Activated naive CD8-positive, alpha-beta T cell treated with anti-CD3 and anti-CD28 coated beads, Interleukin-2, amount 50 U/mL, for 24 hours (primary cell): ENCODE measurements around the gene KRTAP1-1.
"Not testable (repeated sequence)": the region's sequence is repeated elsewhere in the genome, so short reads cannot be mapped to it uniquely, and the experiment has no call there.

Source experiments
- ATAC-seq: fragments of 150-1000 bp; cut with Tn5 transposase; one replicate; pipeline ENCODE4 v1.10.0; 2021
- DNase-seq: peaks from one replicate; pipeline ENCODE4 v3.0.0; 2021
- H3K27ac Mint-ChIP-seq: one replicate; pipeline ENCODE4 v1.8.0; 2021; ENCODE audit warnings: mild to moderate bottlenecking, mixed read lengths
- H3K27me3 Mint-ChIP-seq: one replicate; pipeline ENCODE4 v1.8.0; 2021; ENCODE audit warnings: mixed read lengths
- H3K36me3 Mint-ChIP-seq: one replicate; pipeline ENCODE4 v1.8.0; 2021; ENCODE audit warnings: low read depth, mixed read lengths
- H3K4me1 Mint-ChIP-seq: one replicate; pipeline ENCODE4 v1.8.0; 2021; ENCODE audit warnings: mixed read lengths
- H3K4me3 Mint-ChIP-seq: one replicate; pipeline ENCODE4 v1.8.0; 2021; ENCODE audit warnings: mild to moderate bottlenecking, moderate library complexity, mixed read lengths
- H3K9me3 Mint-ChIP-seq: one replicate; pipeline ENCODE4 v1.8.0; 2021; ENCODE audit warnings: mixed read lengths

Gene KRTAP1-1

DNA sequence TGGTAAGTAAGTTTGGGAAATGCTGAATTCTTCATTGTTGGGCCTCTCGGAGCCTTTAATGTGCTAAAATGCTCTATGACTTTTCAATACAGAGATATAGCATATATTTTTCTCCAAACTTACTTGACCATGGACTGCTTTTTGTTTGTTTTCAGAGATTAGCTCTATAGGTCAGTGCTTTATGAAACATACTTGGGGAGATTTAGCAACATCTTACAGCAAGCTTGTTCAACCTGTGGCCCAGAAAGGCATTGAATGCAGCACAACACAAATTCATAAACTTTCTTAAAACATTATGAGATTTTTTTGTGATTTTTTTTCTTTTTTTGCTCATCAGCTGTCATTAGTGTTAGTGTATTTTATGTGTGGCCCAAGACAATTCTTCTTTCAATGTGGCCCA is 31.3 kb downstream of the KRTAP1-1 start:
- ATAC-seq (no peak), DNase-seq (no peak)
- no peaks in the 10 kb centered on the region for H3K27me3 Mint-ChIP-seq
- no peaks in the 10 kb centered on the region for H3K36me3 Mint-ChIP-seq
- H3K9me3 Mint-ChIP-seq = no peaks in the 10 kb centered on the region
- no peaks in the 10 kb centered on the region for H3K4me1 Mint-ChIP-seq
- H3K4me3 Mint-ChIP-seq = no peak overlapping the region
- no peak overlapping the region for H3K27ac Mint-ChIP-seq

GRCh38 chr17:41009301-41009760 is 31.9 kb downstream of the KRTAP1-1 start:
- H3K9me3 Mint-ChIP-seq = no peaks in the 10 kb centered on the region

DNA sequence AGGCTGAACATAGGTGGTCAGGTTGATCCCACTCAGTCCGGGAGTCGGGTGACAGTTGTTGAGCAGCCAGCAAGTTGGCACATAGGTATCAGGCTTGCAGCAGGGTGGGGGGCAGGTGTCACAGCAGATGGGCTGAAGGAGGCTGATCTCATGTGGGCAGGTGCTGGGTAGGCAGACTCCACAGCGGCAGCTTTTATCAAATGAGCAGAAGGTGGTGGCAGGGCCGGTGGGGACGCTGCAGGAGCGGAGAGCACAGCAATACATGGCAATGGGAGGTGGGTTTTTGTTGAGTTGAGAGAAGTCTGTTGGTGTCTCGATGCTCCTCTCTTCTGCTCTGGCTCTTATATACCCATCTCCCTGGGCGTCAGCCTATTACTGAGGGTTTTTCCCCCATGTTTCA is 32.4 kb downstream of the KRTAP1-1 start, which contains the start of gene KRTAP3-1:
Gene KRTAP3-1 (minus strand): TSS at position 318 of the 400 bp plus-strand sequence. CDS start 54 bp downstream, at position 264.
- ATAC-seq = no peak
- Mint-ChIP-seq H3K4me3 (no peak within 1 kb of the TSS), H3K9me3 (no peaks in the 10 kb centered on the region), H3K27ac (no peak within 1 kb of the TSS), H3K36me3 (no peaks in the 10 kb centered on the region), H3K27me3 (peaks cover 2% of the 10 kb centered on the region), H3K4me1 (no peaks in the 10 kb centered on the region)
- DNase-seq = no peak

More at GRCh38 chr17:41009301-41009760, 31.9 kb downstream of the KRTAP1-1 start:
- H3K27ac Mint-ChIP-seq = no peak overlapping the region
- DNase-seq = no peak
- H3K36me3 Mint-ChIP-seq = no peaks in the 10 kb centered on the region
- no peak overlapping the region for H3K4me3 Mint-ChIP-seq
- no peaks in the 10 kb centered on the region for H3K27me3 Mint-ChIP-seq
- ATAC-seq = no peak
- H3K4me1 Mint-ChIP-seq = no peaks in the 10 kb centered on the region

- Mint-ChIP-seq H3K4me1 (no peaks in the 10 kb centered on the region), H3K4me3 (no peak overlapping the region), H3K27ac (no peak overlapping the region), H3K36me3 (no peaks in the 10 kb centered on the region), H3K27me3 (peaks cover 19% of the 10 kb centered on the region), H3K9me3 (no peaks in the 10 kb centered on the region)
- ATAC-seq (no peak), DNase-seq (no peak)
These were observed 36.9 kb downstream of the KRTAP1-1 start for GRCh38 chr17:41004397-41004796.

DNA sequence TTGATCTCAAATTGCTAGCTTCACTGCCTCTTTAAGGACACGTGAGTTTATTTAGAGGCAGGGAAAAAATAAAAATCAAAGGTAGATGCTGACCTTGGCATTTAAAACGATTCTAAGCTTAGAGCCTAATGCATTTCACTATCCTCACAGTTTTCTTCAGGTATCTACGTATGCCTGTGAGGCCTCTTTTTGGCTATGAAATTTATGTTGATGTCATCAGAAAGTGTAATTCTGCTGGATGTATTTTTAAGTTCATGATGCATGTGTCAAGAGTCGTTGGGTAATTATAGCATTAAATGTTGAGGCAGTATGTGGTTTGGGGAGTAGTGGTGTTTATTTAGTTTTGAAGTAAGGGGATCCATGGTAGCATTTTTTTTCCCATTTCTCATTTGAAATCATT is 37.3 kb downstream of the KRTAP1-1 start:
- H3K4me1 Mint-ChIP-seq = no peaks in the 10 kb centered on the region
- peaks cover 20% of the 10 kb centered on the region for H3K27me3 Mint-ChIP-seq
- no peak for DNase-seq
- no peaks in the 10 kb centered on the region for H3K9me3 Mint-ChIP-seq
- H3K36me3 Mint-ChIP-seq = no peaks in the 10 kb centered on the region
- no peak overlapping the region for H3K27ac Mint-ChIP-seq
- ATAC-seq = no peak
- no peak overlapping the region for H3K4me3 Mint-ChIP-seq

GRCh38 chr17:41002814-41003213 is 38.4 kb downstream of the KRTAP1-1 start:
- H3K9me3 Mint-ChIP-seq = no peaks in the 10 kb centered on the region
- peaks cover 26% of the 10 kb centered on the region for H3K27me3 Mint-ChIP-seq
- DNase-seq = no peak

GRCh38 chr17:41001795-41002194 is 39.5 kb downstream of the KRTAP1-1 start:
- DNase-seq = no peak
- no peak for ATAC-seq
- Mint-ChIP-seq H3K4me3 (no peak overlapping the region), H3K27ac (no peak overlapping the region), H3K9me3 (no peaks in the 10 kb centered on the region), H3K36me3 (no peaks in the 10 kb centered on the region), H3K27me3 (peaks cover 33% of the 10 kb centered on the region), H3K4me1 (no peaks in the 10 kb centered on the region)

More at GRCh38 chr17:41002814-41003213, 38.4 kb downstream of the KRTAP1-1 start:
- Mint-ChIP-seq H3K4me3 (no peak overlapping the region), H3K36me3 (no peaks in the 10 kb centered on the region), H3K27ac (no peak overlapping the region), H3K4me1 (no peaks in the 10 kb centered on the region)
- no peak for ATAC-seq

GRCh38 chr17:40999563-40999962 is 41.7 kb downstream of the KRTAP1-1 start, which contains the start of gene KRTAP3-2:
TSS of gene KRTAP3-2 (minus strand) at chr17:40999906. CDS start at chr17:40999853, 53 bp downstream.
- H3K4me3 Mint-ChIP-seq, H3K9me3 Mint-ChIP-seq, H3K27ac Mint-ChIP-seq, DNase-seq, ATAC-seq, H3K36me3 Mint-ChIP-seq, H3K4me1 Mint-ChIP-seq: not testable (repeated sequence)
- peaks cover 41% of the 10 kb centered on the region for H3K27me3 Mint-ChIP-seq

GRCh38 chr17:40997361-40997760 is 43.9 kb downstream of the KRTAP1-1 start:
- Mint-ChIP-seq H3K9me3 (no peaks in the 10 kb centered on the region), H3K4me1 (no peaks in the 10 kb centered on the region), H3K4me3 (no peak overlapping the region), H3K27ac (no peak overlapping the region), H3K36me3 (no peaks in the 10 kb centered on the region), H3K27me3 (peaks cover 51% of the 10 kb centered on the region)
- no peak for ATAC-seq
- no peak for DNase-seq

GRCh38 chr17:40996829-40997228 is 44.4 kb downstream of the KRTAP1-1 start:
- no peak overlapping the region for H3K4me3 Mint-ChIP-seq
- no peaks in the 10 kb centered on the region for H3K4me1 Mint-ChIP-seq
- no peak for ATAC-seq
- H3K9me3 Mint-ChIP-seq = no peaks in the 10 kb centered on the region
- H3K27ac Mint-ChIP-seq = no peak overlapping the region
- no peak for DNase-seq
- H3K27me3 Mint-ChIP-seq = peaks cover 49% of the 10 kb centered on the region
- no peaks in the 10 kb centered on the region for H3K36me3 Mint-ChIP-seq

- H3K4me3 Mint-ChIP-seq = no peak overlapping the region
- DNase-seq (no peak), ATAC-seq (no peak)
- no peaks in the 10 kb centered on the region for H3K36me3 Mint-ChIP-seq
- no peaks in the 10 kb centered on the region for H3K9me3 Mint-ChIP-seq
- H3K4me1 Mint-ChIP-seq = no peaks in the 10 kb centered on the region
- H3K27ac Mint-ChIP-seq = no peak overlapping the region
- H3K27me3 Mint-ChIP-seq = peaks cover 41% of the 10 kb centered on the region
These were observed 46.1 kb downstream of the KRTAP1-1 start for GRCh38 chr17:40995116-40995515.

- H3K9me3 Mint-ChIP-seq = no peaks in the 10 kb centered on the region
- H3K27ac Mint-ChIP-seq = no peak within 1 kb of the TSS
- no peak for ATAC-seq
- H3K4me3 Mint-ChIP-seq = no peak within 1 kb of the TSS
- H3K4me1 Mint-ChIP-seq = no peaks in the 10 kb centered on the region
- H3K27me3 Mint-ChIP-seq = peaks cover 37% of the 10 kb centered on the region
- DNase-seq = no peak
- no peaks in the 10 kb centered on the region for H3K36me3 Mint-ChIP-seq
These were observed 47.4 kb downstream of the KRTAP1-1 start, which contains the start of gene KRTAP3-3 for GRCh38 chr17:40993839-40994238. TSS of gene KRTAP3-3 (minus strand) at chr17:40994164. CDS start at chr17:40994097, 67 bp downstream.

DNA sequence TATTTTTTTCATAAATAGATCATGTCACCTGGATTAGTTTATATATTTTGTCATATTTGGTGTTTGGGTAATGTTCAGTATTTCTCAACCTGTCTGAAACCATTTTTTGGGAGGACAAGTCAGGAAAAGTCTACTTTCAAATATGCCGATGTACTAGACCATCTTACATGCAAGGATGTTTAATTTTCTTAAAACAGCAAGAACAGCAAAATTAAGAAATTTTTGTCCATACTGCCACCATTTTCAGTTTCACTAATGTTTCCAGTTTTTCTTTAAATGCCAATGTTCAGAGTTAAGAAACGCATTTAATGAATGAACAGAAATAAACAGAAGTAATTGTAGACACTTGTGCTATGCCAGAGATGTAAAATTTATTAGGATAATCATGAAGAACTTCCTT is 48.2 kb downstream of the KRTAP1-1 start:
- peaks cover 32% of the 10 kb centered on the region for H3K27me3 Mint-ChIP-seq
- H3K4me1 Mint-ChIP-seq = no peaks in the 10 kb centered on the region

GRCh38 chr17:40992666-40993065 is 48.6 kb downstream of the KRTAP1-1 start:
- Mint-ChIP-seq H3K36me3 (no peaks in the 10 kb centered on the region), H3K27me3 (peaks cover 33% of the 10 kb centered on the region)
- no peak for ATAC-seq

More for the DNA sequence above, 48.2 kb downstream of the KRTAP1-1 start:
- no peak for DNase-seq
- no peak overlapping the region for H3K4me3 Mint-ChIP-seq
- H3K9me3 Mint-ChIP-seq = no peaks in the 10 kb centered on the region
- no peak overlapping the region for H3K27ac Mint-ChIP-seq
- H3K36me3 Mint-ChIP-seq = no peaks in the 10 kb centered on the region
- ATAC-seq = no peak

More at GRCh38 chr17:40992666-40993065, 48.6 kb downstream of the KRTAP1-1 start:
- Mint-ChIP-seq H3K9me3 (no peaks in the 10 kb centered on the region), H3K4me3 (no peak overlapping the region), H3K27ac (no peak overlapping the region), H3K4me1 (peaks cover 2% of the 10 kb centered on the region)
- no peak for DNase-seq
